Measurements from ENCODE around the gene STX2. TPM values are rescaled to one million over a fixed set of nuclear protein-coding genes. Genes with fewer than 3 reads are reported as not detected.

The STX2 gene
- total RNA-seq, 1 donor: 5.9 TPM

- peak in 1 of 3 donors; percentile 9 for DNase-seq (ENCODE audit: low read depth in 2 of 3, low spot score in 2 of 3)
Measured at GRCh38 chr12:130832561-130833209, 6.4 kb downstream of the STX2 start.

- DNase-seq (ENCODE audit: low read depth in 2 of 3, low spot score in 2 of 3): no peak
Measured at GRCh38 chr12:130831876-130832405, 7.1 kb downstream of the STX2 start.

GRCh38 chr12:130831246-130831645 lies 7.8 kb downstream of the STX2 start:
- DNase-seq (ENCODE audit: low read depth in 2 of 3, low spot score in 2 of 3): no peak

GRCh38 chr12:130830246-130830551 lies 8.9 kb downstream of the STX2 start:
- DNase-seq (ENCODE audit: low read depth in 2 of 3, low spot score in 2 of 3): no peak

- DNase-seq (ENCODE audit: low read depth in 2 of 3, low spot score in 2 of 3): no peak
Measured at GRCh38 chr12:130829391-130830245, 9.4 kb downstream of the STX2 start.

- DNase-seq (ENCODE audit: low read depth in 2 of 3, low spot score in 2 of 3): no peak
Measured at GRCh38 chr12:130828895-130829294, 10.2 kb downstream of the STX2 start.

GRCh38 chr12:130827432-130827831 lies 11.6 kb downstream of the STX2 start:
- no peak for DNase-seq (ENCODE audit: low read depth in 2 of 3, low spot score in 2 of 3)

- DNase-seq (ENCODE audit: low read depth in 2 of 3, low spot score in 2 of 3): peak; percentile 45 to 57 (median 53)
Measured at GRCh38 chr12:130826151-130826801, 12.8 kb downstream of the STX2 start.

- no peak for DNase-seq (ENCODE audit: low read depth in 2 of 3, low spot score in 2 of 3)
Measured at GRCh38 chr12:130825771-130826150, 13.3 kb downstream of the STX2 start.

GRCh38 chr12:130819681-130820080 lies 19.4 kb downstream of the STX2 start:
- DNase-seq (ENCODE audit: low read depth in 2 of 3, low spot score in 2 of 3): no peak

GRCh38 chr12:130818635-130819576 lies 20.1 kb downstream of the STX2 start:
- DNase-seq (ENCODE audit: low read depth in 2 of 3, low spot score in 2 of 3): peak; percentile 48 to 65 (median 63)

- DNase-seq (ENCODE audit: low read depth in 2 of 3, low spot score in 2 of 3): peak in 1 of 3 donors; percentile 4
Measured at GRCh38 chr12:130818272-130818634, 20.8 kb downstream of the STX2 start.

GRCh38 chr12:130817804-130818203 lies 21.2 kb downstream of the STX2 start:
- DNase-seq (ENCODE audit: low read depth in 2 of 3, low spot score in 2 of 3): no peak

GRCh38 chr12:130816097-130816496 lies 23.0 kb downstream of the STX2 start:
- no peak for DNase-seq (ENCODE audit: low read depth in 2 of 3, low spot score in 2 of 3)

- DNase-seq (ENCODE audit: low read depth in 2 of 3, low spot score in 2 of 3): no peak
Measured at GRCh38 chr12:130815028-130815741, 23.9 kb downstream of the STX2 start.

GRCh38 chr12:130813949-130814348 lies 25.1 kb downstream of the STX2 start:
- no peak for DNase-seq (ENCODE audit: low read depth in 2 of 3, low spot score in 2 of 3)

GRCh38 chr12:130813436-130813835 lies 25.6 kb downstream of the STX2 start:
- no peak for DNase-seq (ENCODE audit: low read depth in 2 of 3, low spot score in 2 of 3)

GRCh38 chr12:130809791-130810190 lies 29.3 kb downstream of the STX2 start:
- no peak for DNase-seq (ENCODE audit: low read depth in 2 of 3, low spot score in 2 of 3)

GRCh38 chr12:130807309-130807708 lies 31.7 kb downstream of the STX2 start:
- DNase-seq (ENCODE audit: low read depth in 2 of 3, low spot score in 2 of 3): no peak

- no peak for DNase-seq (ENCODE audit: low read depth in 2 of 3, low spot score in 2 of 3)
Measured at GRCh38 chr12:130806574-130806973, 32.5 kb downstream of the STX2 start.

All from hematopoietic multipotent progenitor cell (in vitro differentiated cells).